K562 (cell line): ENCODE results near the gene PES1. TPM values are rescaled to one million over a fixed set of nuclear protein-coding genes. Genes with fewer than 3 reads are reported as not detected.

Source experiments
- ATAC-seq: fragments of 200-7000 bp; cut with Tn5 transposase; 3 replicates; pipeline ENCODE4 v1.9.1; 2020; ENCODE audit warnings: moderate library complexity
- BruUV-seq: library from RNA; stranded (reverse); fragments of 400-500 nt; replicated peaks from 2 replicates; lab custom pipeline; 2021; lab: Mats Ljungman, UMichigan
- CTCF ChIA-PET: fragments of 300-600 bp; formaldehyde crosslinking; extraction: SDS; loops from one replicate; lab custom pipeline; 2021; ENCODE audit warnings: low intra/inter-chr PET ratio; lab: Yijun Ruan, JAX
- POLR2A ChIA-PET: fragments of 300-600, 350-650 bp; sonication (Branson Sonifier 250); formaldehyde crosslinking; extraction: SDS; loops from one replicate; lab custom pipeline; 2021; ENCODE audit warnings: antibody characterized with exemption, inconsistent platforms; lab: Yijun Ruan, JAX
- DNase-seq, 4 experiments: peaks; one replicate each; pipeline versions ENCODE4 v3.0.0 to v3.0.0-alpha.2; 2011 to 2018; ENCODE audit warnings: low spot score in 3 of 4, mixed read lengths in 3 of 4; ENCODE audit errors: extremely low read depth in 1 of 4
- FAIRE-seq: peaks from 2 replicates; lab custom pipeline; 2011; peaks lifted over from hg19 to GRCh38; lab: Jason Lieb, UNC
- H2AFZ ChIP-seq: 2 replicates; pipeline ENCODE4 v1.6.0; 2011; ENCODE audit warnings: low read depth, low read length, control low read depth, inconsistent platforms
- H3K27ac ChIP-seq: fragments of 200-600 bp; 3 replicates; pipeline ENCODE4 v1.8.0; 2011; ENCODE audit warnings: low read depth, mild to moderate bottlenecking, control low read depth, inconsistent platforms, low read length, moderate library complexity, mixed read lengths; ENCODE audit errors: extremely low read depth
- H3K27me3 ChIP-seq, 2 experiments: fragments of 300-600 bp in 1 of 2; 2 replicates in 1 of 2; 3 replicates in 1 of 2; pipeline versions ENCODE4 v1.6.0 to v1.8.0; 2011; ENCODE audit warnings: inconsistent platforms in 2 of 2, low read length in 2 of 2, mild to moderate bottlenecking in 1 of 2, mixed read lengths in 1 of 2, moderate library complexity in 1 of 2; ENCODE audit not compliant: control insufficient read depth in 2 of 2, insufficient read depth in 2 of 2
- H3K36me3 ChIP-seq: fragments of 300-600 bp; 3 replicates; pipeline ENCODE4 v1.8.0; 2011; ENCODE audit warnings: mild to moderate bottlenecking, low read length, inconsistent platforms; ENCODE audit not compliant: control insufficient read depth, insufficient read depth
- H3K4me1 ChIP-seq, 2 experiments: fragments of 200-600 bp in 1 of 2; replicated peaks in 1 of 2; 2 replicates in 1 of 2; 3 replicates in 1 of 2; pipeline versions ENCODE4 v1.5.1 to v1.8.0; 2011; ENCODE audit warnings: inconsistent platforms in 2 of 2, low read length in 2 of 2, mild to moderate bottlenecking in 1 of 2, mixed read lengths in 1 of 2, moderate library complexity in 1 of 2; ENCODE audit not compliant: control insufficient read depth in 2 of 2, insufficient read depth in 2 of 2
- H3K4me2 ChIP-seq: 2 replicates; pipeline ENCODE4 v1.6.1; 2011; ENCODE audit warnings: low read length, control low read depth, inconsistent platforms, mixed read lengths; ENCODE audit not compliant: insufficient read depth
- H3K4me3 ChIP-seq: fragments of 200-600 bp; sonication (generic), shearing (Covaris generic); 2 replicates; pipeline ENCODE4 v1.5.1; 2016; ENCODE audit warnings: control low read depth, inconsistent platforms
- H3K79me2 ChIP-seq: fragments of 200-600 bp; 3 replicates; pipeline ENCODE4 v1.8.0; 2011; ENCODE audit warnings: low read length, inconsistent platforms; ENCODE audit not compliant: control insufficient read depth, insufficient read depth
- H3K9ac ChIP-seq, 2 experiments: 2 replicates each; pipeline versions ENCODE4 v1.6.0 to v1.6.1; 2011; ENCODE audit warnings: low read depth in 2 of 2, low read length in 2 of 2, control low read depth in 1 of 2, inconsistent platforms in 1 of 2, mild to moderate bottlenecking in 1 of 2, mixed read lengths in 1 of 2; ENCODE audit not compliant: insufficient read depth in 1 of 2
- H3K9me1 ChIP-seq: one replicate; pipeline ENCODE4 v1.6.0; 2011; ENCODE audit warnings: inconsistent platforms, mild to moderate bottlenecking, low read length, moderate library complexity; ENCODE audit not compliant: control insufficient read depth, insufficient read depth
- H3K9me3 ChIP-seq: replicated peaks from 2 replicates; pipeline ENCODE4 v1.5.1; 2011; ENCODE audit warnings: low read depth, low read length, inconsistent platforms; ENCODE audit not compliant: control insufficient read depth, insufficient read depth
- H4K20me1 ChIP-seq: replicated peaks from 2 replicates; pipeline ENCODE4 v1.6.1; 2011; ENCODE audit warnings: low read length, inconsistent platforms, mixed read lengths; ENCODE audit not compliant: control insufficient read depth, insufficient read depth
- EGR1 ChIP-seq: fragments of 450-650 bp; conservative IDR thresholded peaks from 2 replicates; pipeline ENCODE4 v1.6.1; 2017; ENCODE audit warnings: mild to moderate bottlenecking
- POLR2G ChIP-seq: fragments of 200-400 bp; formaldehyde crosslinking; IDR thresholded peaks from 2 replicates; pipeline ENCODE4 v1.6.1; 2017; ENCODE audit warnings: low read depth, mild to moderate bottlenecking, antibody characterized with exemption, low read length, moderate library complexity
- ZBTB7A ChIP-seq: IDR thresholded peaks from 2 replicates; pipeline ENCODE4 v1.6.1; 2011; ENCODE audit warnings: low read depth, mild to moderate bottlenecking, low read length, moderate library complexity, borderline replicate concordance; ENCODE audit not compliant: control insufficient read depth
- ZNF76 ChIP-seq: fragments of 250-450 bp; sonication (Bioruptor Pico); IDR thresholded peaks from 2 replicates; pipeline ENCODE4 v1.4.0; 2020; ENCODE audit warnings: mild to moderate bottlenecking, moderate library complexity, borderline replicate concordance
- WGBS: fragments of 100-300 bp; shearing (Covaris generic); methylation state at CpG from one replicate; pipeline ENCODE4 v1.1.6; 2016; ENCODE audit warnings: low coverage, mixed read lengths; ENCODE audit not compliant: insufficient coverage; ENCODE audit errors: missing lambda C conversion rate; 5-methylcytosine and 5-hydroxymethylcytosine counted together
- in situ Hi-C: fragments of 300-500 bp; cut with MboI; formaldehyde crosslinking; loops from 4 replicates; pipeline ENCODE4 v1.15.0; 2018; ENCODE audit warnings: inconsistent platforms, mixed read lengths
- intact Hi-C: fragments of 100-400 bp; cut with micrococcal nuclease; formaldehyde crosslinking; loops from 2 replicates; pipeline ENCODE4 v1.14.2; 2022
- polyA plus RNA-seq, 8 experiments: library from polyadenylated mRNA; depleted of rRNA in 4 of 8; stranded (reverse) in 5 of 8; unstranded in 3 of 8; fragments of >200 nt; fragmentation: Nextera tagmentation in 2 of 8; fragmentation: Illumina TruSeq in 1 of 8; extraction: Ambion mirVana in 2 of 8; extraction: Trizol in 1 of 8; gene quantifications; 2 replicates each; pipeline versions ENCODE4 v1.2.1 to v1.2.3, GENCODE V29; 2011 to 2014; ENCODE audit warnings: inconsistent platforms in 1 of 8, missing spikeins in 1 of 8
- total RNA-seq, 7 experiments: library from RNA; depleted of rRNA in 6 of 7; stranded (reverse); fragments of >200 nt in 6 of 7; fragmentation: Illumina TruSeq in 2 of 7; extraction: Trizol in 2 of 7; gene quantifications; 2 replicates each; pipeline versions ENCODE4 v1.2.1 to v1.2.3, GENCODE V29; 2011 to 2021; ENCODE audit warnings: low replicate concordance in 1 of 7

PES1 gene
- total and polyA plus RNA-seq, 9 of the 15 experiments (the other 6 are each of a cell fraction or from before 2014, with no cell fraction given) = 6.5 to 158 (median 94.3) TPM

DNA sequence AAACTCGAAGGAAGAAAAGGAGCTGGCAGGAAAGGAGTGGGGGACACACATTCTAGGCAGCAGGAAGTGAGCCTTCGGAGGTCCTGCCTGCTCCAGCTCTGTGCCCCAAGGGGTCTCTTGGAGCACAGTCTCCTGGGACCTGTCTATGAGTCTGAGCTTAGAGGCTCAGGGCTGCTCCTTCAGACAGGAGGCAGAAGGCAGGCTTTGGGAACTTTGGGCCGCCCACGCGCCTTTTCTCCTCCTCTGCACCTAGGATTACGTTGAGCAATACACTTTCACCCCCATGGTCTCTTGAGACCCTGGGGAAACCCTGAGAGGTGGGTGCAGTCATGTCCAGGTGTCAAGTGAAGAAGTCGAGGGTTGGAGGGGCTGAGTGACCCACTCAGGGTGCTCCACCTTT, 16.2 kb upstream of the PES1 start:
- H3K9me1 ChIP-seq = no peaks in the 10 kb centered on the region
- no peak for DNase-seq
- H3K4me1 ChIP-seq = peaks cover 21 to 41% of the 10 kb centered on the region in 2 experiments
- POLR2A ChIA-PET = interaction anchor here (0.5 to 2.8 kb wide), 6 partner anchors 8 to 184 kb away, joined by 3 to 17 read pairs (median 4); no protein-coding TSS in a partner anchor
- H4K20me1 ChIP-seq = no peaks in the 10 kb centered on the region
- H3K27me3 ChIP-seq = no peaks in the 10 kb centered on the region
- TF ChIP-seq ZBTB7A = peak; percentile 19; the same call in 1 of the 2 replicates
- TF ChIP-seq ZNF76 (CRISPR knock-in tag) = no peak
- TF ChIP-seq EGR1 = peak; percentile 73
- TF ChIP-seq POLR2G = no peak
- FAIRE-seq = no peak
- peak overlapping the region; percentile 16; the same call in 1 of the 2 replicates for H3K4me2 ChIP-seq
- H3K36me3 ChIP-seq = no peaks in the 10 kb centered on the region
- BruUV-seq = no TSS peak
- in situ Hi-C loops (loop anchor here (10.0 kb wide), 1 partner anchor 323 kb away; the partner anchor contains the start of gene CASTOR1), intact Hi-C loops (no loop called here)
- no peaks in the 10 kb centered on the region for H3K79me2 ChIP-seq
- H3K9ac ChIP-seq = peak overlapping the region in 1 of 2 experiments; percentile 75; a peak in 2 of 4 replicates
- H3K4me3 ChIP-seq = no peak overlapping the region
- no peaks in the 10 kb centered on the region for H3K9me3 ChIP-seq
- peak overlapping the region; percentile 93 for H2AFZ ChIP-seq
- 65% methylated on average over 3 of the region's 7 CpGs for WGBS
- ATAC-seq = no peak
- H3K27ac ChIP-seq = peak overlapping the region; percentile 32; the same call in 1 of the 3 replicates
- CTCF ChIA-PET = no interaction called here
